B cell (primary cell): Measurements from ENCODE around the gene HINT1. TPM values are rescaled to one million over a fixed set of nuclear protein-coding genes. Genes with fewer than 3 reads are reported as not detected.
A peak's percentile ranks its signal among the peaks of the same experiment; 100 is the strongest.

Source experiments
- ATAC-seq: fragments of 200-7000 bp; cut with Tn5 transposase; one replicate; pipeline ENCODE4 v1.10.0; 2021; ENCODE audit warnings: low read depth, mild to moderate bottlenecking, moderate number of reproducible peaks, moderate library complexity
- CTCF ChIA-PET: fragments of 350-600 bp; sonication (Branson Sonifier 250); formaldehyde crosslinking; loops from one replicate; lab custom pipeline; 2021; ENCODE audit warnings: antibody characterized with exemption, inconsistent platforms; lab: Charles Lee
- POLR2A ChIA-PET: fragments of 350-600 bp; sonication (Branson Sonifier 250); formaldehyde crosslinking; loops from one replicate; lab custom pipeline; 2021; ENCODE audit warnings: antibody characterized with exemption; lab: Charles Lee
- DNase-seq: peaks from one replicate; pipeline ENCODE4 v3.0.0; 2013
- H2AFZ ChIP-seq: 2 replicates; pipeline ENCODE4 v1.6.1; 2012; ENCODE audit warnings: mild to moderate bottlenecking, low read depth, low read length; ENCODE audit not compliant: insufficient read depth, poor library complexity, severe bottlenecking
- H3K27ac ChIP-seq, 2 donors: 1 replicate in 1 of 2; 2 replicates in 1 of 2; pipeline ENCODE4 v1.5.1; 2012 to 2013; ENCODE audit warnings: low read length in 2 of 2, mild to moderate bottlenecking in 2 of 2, moderate library complexity in 1 of 2
- H3K27me3 ChIP-seq, 4 experiments: fragments of 200-600 bp in 1 of 4; sonication (generic) in 1 of 4; replicated peaks in 1 of 4; 1 replicate in 2 of 4; 2 replicates in 2 of 4; pipeline versions ENCODE4 v1.6.1 to v1.7.0; 2013 to 2016; ENCODE audit warnings: low read length in 3 of 4, mild to moderate bottlenecking in 2 of 4, mixed read lengths in 1 of 4, moderate library complexity in 1 of 4; ENCODE audit not compliant: insufficient read depth in 4 of 4, control insufficient read depth in 3 of 4; ENCODE audit errors: control extremely low read depth in 1 of 4
- H3K36me3 ChIP-seq, 2 experiments: replicated peaks in 1 of 2; 1 replicate in 1 of 2; 2 replicates in 1 of 2; pipeline versions ENCODE4 v1.6.1 to v1.7.1; 2013; ENCODE audit warnings: low read length in 1 of 2; ENCODE audit not compliant: insufficient read depth in 2 of 2, control insufficient read depth in 1 of 2; ENCODE audit errors: control extremely low read depth in 1 of 2, extremely low read depth in 1 of 2
- H3K4me1 ChIP-seq, 2 donors: fragments of 200-600 bp in 1 of 2; sonication (generic) in 1 of 2; 1 replicate in 1 of 2; 2 replicates in 1 of 2; pipeline versions ENCODE4 v1.5.1 to v1.6.1; 2013 to 2017; ENCODE audit warnings: low read length in 2 of 2; ENCODE audit not compliant: control insufficient read depth in 2 of 2, insufficient read depth in 2 of 2
- H3K4me2 ChIP-seq: replicated peaks from 2 replicates; pipeline ENCODE3; 2012; ENCODE audit warnings: mild to moderate bottlenecking, low read depth, low read length; ENCODE audit not compliant: poor library complexity, severe bottlenecking
- H3K4me3 ChIP-seq, 5 experiments: fragments of 200-600 bp in 1 of 5; sonication (generic) in 1 of 5; 1 replicate in 3 of 5; 2 replicates in 2 of 5; pipeline versions ENCODE4 v1.5.1 to v1.7.0; 2011 to 2016; ENCODE audit warnings: low read length in 4 of 5, mild to moderate bottlenecking in 4 of 5, low read depth in 2 of 5, control low read depth in 1 of 5, moderate library complexity in 1 of 5; ENCODE audit not compliant: insufficient read depth in 1 of 5; ENCODE audit errors: control extremely low read depth in 1 of 5, extremely low read depth in 1 of 5
- H3K79me2 ChIP-seq: fragments of 200-600 bp; sonication (generic); one replicate; pipeline ENCODE4 v1.6.0; 2016; ENCODE audit warnings: low read length; ENCODE audit not compliant: control insufficient read depth, insufficient read depth
- H3K9ac ChIP-seq: fragments of 200-600 bp; sonication (generic); 2 replicates; pipeline ENCODE4 v1.6.1; 2017; ENCODE audit warnings: mild to moderate bottlenecking, low read length, moderate library complexity
- H3K9me3 ChIP-seq, 3 donors: one replicate each; pipeline versions ENCODE4 v1.6.1 to v1.7.1; 2013; ENCODE audit warnings: low read length in 2 of 3; ENCODE audit not compliant: control insufficient read depth in 2 of 3, insufficient read depth in 1 of 3; ENCODE audit errors: control extremely low read depth in 1 of 3
- H4K20me1 ChIP-seq: 2 replicates; pipeline ENCODE4 v1.6.0; 2012; ENCODE audit warnings: mild to moderate bottlenecking, low read length; ENCODE audit not compliant: insufficient read depth, control insufficient read depth, poor library complexity, severe bottlenecking
- H3K27ac Mint-ChIP-seq: one replicate; pipeline ENCODE4 v1.8.0; 2021; ENCODE audit warnings: mixed read lengths
- H3K27me3 Mint-ChIP-seq: one replicate; pipeline ENCODE4 v1.8.0; 2021; ENCODE audit warnings: mixed read lengths
- H3K4me1 Mint-ChIP-seq: one replicate; pipeline ENCODE4 v1.8.0; 2021; ENCODE audit warnings: mixed read lengths
- H3K4me3 Mint-ChIP-seq: one replicate; pipeline ENCODE4 v1.8.0; 2021; ENCODE audit warnings: mixed read lengths
- H3K9me3 Mint-ChIP-seq: one replicate; pipeline ENCODE4 v1.8.0; 2022; ENCODE audit warnings: mixed read lengths; ENCODE audit not compliant: insufficient read depth
- CTCF ChIP-seq: fragments of 200-600 bp; IDR thresholded peaks from one replicate; pipeline ENCODE4 v1.8.0; 2022; ENCODE audit warnings: antibody characterized with exemption, mild to moderate bottlenecking
- EZH2 ChIP-seq: IDR thresholded peaks from 2 replicates; pipeline ENCODE4 v1.6.1; 2012; ENCODE audit warnings: borderline replicate concordance, low read depth, mild to moderate bottlenecking, moderate library complexity, low read length; ENCODE audit not compliant: insufficient read depth, poor library complexity, severe bottlenecking
- WGBS: methylation state at CpG from one replicate; pipeline ENCODE4 v1.1.5; 2013; ENCODE audit warnings: missing lambda C conversion rate; ENCODE audit not compliant: insufficient coverage; 5-methylcytosine and 5-hydroxymethylcytosine counted together
- intact Hi-C: fragments of 100-400 bp; cut with micrococcal nuclease; formaldehyde crosslinking; loops from one replicate; pipeline ENCODE4 v1.10.0; 2022
- polyA plus RNA-seq: library from polyadenylated mRNA; depleted of rRNA; stranded (reverse); fragments of >200 nt; gene quantifications from 2 replicates; pipeline ENCODE4 v1.2.3, GENCODE V29; 2012
- total RNA-seq, 2 donors: library from RNA; stranded (reverse); fragments of 120-200 nt in 1 of 2; gene quantifications; 1 replicate in 1 of 2; 2 replicates in 1 of 2; pipeline versions ENCODE4 v1.2.3 to v1.2.4, GENCODE V29; 2013 to 2022

The HINT1 gene
- total and polyA plus RNA-seq, 2 donors (not counting 1 experiment from before 2014, with no cell fraction given) = 206 to 289 TPM

- H3K27me3 Mint-ChIP-seq = no peaks in the 10 kb centered on the region
- peak overlapping the region; percentile 94 for H3K9ac ChIP-seq
- peak; percentile 68 for TF ChIP-seq CTCF
- no peak for TF ChIP-seq EZH2
- ATAC-seq (peak; percentile 78), DNase-seq (peak; percentile 88)
- peak overlapping the region; percentile 74 for H3K4me2 ChIP-seq
- peaks cover 40% of the 10 kb centered on the region for H3K4me1 Mint-ChIP-seq
- peaks cover 23% of the 10 kb centered on the region for H4K20me1 ChIP-seq
- H3K9me3 Mint-ChIP-seq = no peaks in the 10 kb centered on the region
- peaks cover 3 to 26% of the 10 kb centered on the region in 2 experiments for H3K36me3 ChIP-seq
- peak overlapping the region; percentile 85 for H2AFZ ChIP-seq
- peak overlapping the region; percentile 98 for H3K27ac Mint-ChIP-seq
- WGBS = under 1% methylated on average over 73 of the region's 73 CpGs
- ChIA-PET CTCF (interaction anchor here (0.7 to 2.8 kb wide), 10 partner anchors 85 to 251 kb away, joined by 3 to 34 read pairs (median 6); partner anchors contain the start of gene CDC42SE2), POLR2A (interaction anchor here (0.6 to 1.4 kb wide), 3 partner anchors 100 to 210 kb away, joined by 3 to 4 read pairs (median 4); partner anchors contain the start of gene CDC42SE2)
- H3K27ac ChIP-seq = peak overlapping the region; percentile 82 to 92
- peaks cover 45% of the 10 kb centered on the region for H3K79me2 ChIP-seq
- intact Hi-C loops = loop anchor here (1.0 to 10.0 kb wide), 6 partner anchors 45 to 470 kb away; partner anchors contain the start of gene RAPGEF6
- H3K9me3 ChIP-seq = no peaks in the 10 kb centered on the region
- H3K27me3 ChIP-seq = no peaks in the 10 kb centered on the region
- peak overlapping the region; percentile 69 to 96 (median 94) for H3K4me3 ChIP-seq
- peak overlapping the region; percentile 90 for H3K4me3 Mint-ChIP-seq
- H3K4me1 ChIP-seq = peaks cover 15 to 20% of the 10 kb centered on the region in 2 donors
These were observed 601 bp downstream of the HINT1 start for GRCh38 chr5:131164191-131165118.
